Endodermal cell (in vitro differentiated cells): Measurements from ENCODE around the gene CHD2. TPM values are rescaled to one million over a fixed set of nuclear protein-coding genes. Genes with fewer than 3 reads are reported as not detected.
A peak's percentile ranks its signal among the peaks of the same experiment; 100 is the strongest.

Experiments
- DNase-seq: peaks from one replicate; pipeline ENCODE4 v3.0.0-alpha.2; 2017
- H3K27ac ChIP-seq: 2 replicates; pipeline ENCODE4 v1.5.1; 2013; ENCODE audit warnings: mild to moderate bottlenecking, low read depth, low read length, moderate library complexity
- H3K27me3 ChIP-seq: 2 replicates; pipeline ENCODE4 v1.6.1; 2013; ENCODE audit warnings: mild to moderate bottlenecking, low read length, moderate library complexity; ENCODE audit not compliant: insufficient read depth, control insufficient read depth, poor library complexity, severe bottlenecking
- H3K36me3 ChIP-seq: 2 replicates; pipeline ENCODE4 v1.7.0; 2013; ENCODE audit warnings: mild to moderate bottlenecking, low read length, moderate library complexity; ENCODE audit not compliant: control insufficient read depth, insufficient read depth
- H3K4me1 ChIP-seq: one replicate; pipeline ENCODE4 v1.7.0; 2013; ENCODE audit warnings: low read length; ENCODE audit not compliant: control insufficient read depth, insufficient read depth
- H3K4me3 ChIP-seq: 2 replicates; pipeline ENCODE4 v1.5.1; 2013; ENCODE audit warnings: mild to moderate bottlenecking, low read length, moderate library complexity
- H3K9ac ChIP-seq: 2 replicates; pipeline ENCODE4 v1.6.1; 2013; ENCODE audit warnings: mild to moderate bottlenecking, low read length, moderate library complexity; ENCODE audit not compliant: poor library complexity, severe bottlenecking; ENCODE audit errors: extremely low read depth
- H3K9me3 ChIP-seq: 2 replicates; pipeline ENCODE4 v1.6.1; 2013; ENCODE audit warnings: mild to moderate bottlenecking, low read length, moderate library complexity; ENCODE audit not compliant: control insufficient read depth
- H3K27ac Mint-ChIP-seq: 2 replicates; pipeline ENCODE4 v1.8.0; 2020; ENCODE audit warnings: mixed read lengths
- H3K27me3 Mint-ChIP-seq: 2 replicates; pipeline ENCODE4 v1.8.0; 2021; ENCODE audit warnings: mild to moderate bottlenecking, mixed read lengths; ENCODE audit not compliant: insufficient read depth
- H3K36me3 Mint-ChIP-seq: 2 replicates; pipeline ENCODE4 v1.8.0; 2020; ENCODE audit warnings: low read depth, mixed read lengths
- H3K4me1 Mint-ChIP-seq: 2 replicates; pipeline ENCODE4 v1.8.0; 2020; ENCODE audit warnings: mixed read lengths
- H3K4me3 Mint-ChIP-seq: 2 replicates; pipeline ENCODE4 v1.8.0; 2020; ENCODE audit warnings: mild to moderate bottlenecking, moderate library complexity, mixed read lengths
- H3K9me3 Mint-ChIP-seq: 2 replicates; pipeline ENCODE4 v1.8.0; 2020; ENCODE audit warnings: mild to moderate bottlenecking, mixed read lengths
- CTCF ChIP-seq: fragments of 200-600 bp; sonication (generic); conservative IDR thresholded peaks from 2 replicates; pipeline ENCODE4 v1.5.0; 2021; ENCODE audit warnings: antibody characterized with exemption, mild to moderate bottlenecking
- WGBS, 2 experiments: methylation state at CpG; one replicate each; pipeline versions ENCODE4 v1.1.5 to v1.1.7; 2013; ENCODE audit warnings: missing lambda C conversion rate in 2 of 2, mixed read lengths in 1 of 2; ENCODE audit not compliant: insufficient coverage in 1 of 2, insufficient read length in 1 of 2; 5-methylcytosine and 5-hydroxymethylcytosine counted together
- total RNA-seq, 2 donors: library from RNA; stranded (reverse); fragmentation: NEBNext Ultra II Directional in 1 of 2; extraction: Animal tissue kit (Norgen Biotek cat#: 25700) in 1 of 2; gene quantifications; 2 replicates in 1 of 2; 3 replicates in 1 of 2; pipeline ENCODE4 v1.2.1, GENCODE V29; 2021

CHD2 gene
- total RNA-seq, 2 donors from 2014 or later = 116 to 127 TPM

DNA sequence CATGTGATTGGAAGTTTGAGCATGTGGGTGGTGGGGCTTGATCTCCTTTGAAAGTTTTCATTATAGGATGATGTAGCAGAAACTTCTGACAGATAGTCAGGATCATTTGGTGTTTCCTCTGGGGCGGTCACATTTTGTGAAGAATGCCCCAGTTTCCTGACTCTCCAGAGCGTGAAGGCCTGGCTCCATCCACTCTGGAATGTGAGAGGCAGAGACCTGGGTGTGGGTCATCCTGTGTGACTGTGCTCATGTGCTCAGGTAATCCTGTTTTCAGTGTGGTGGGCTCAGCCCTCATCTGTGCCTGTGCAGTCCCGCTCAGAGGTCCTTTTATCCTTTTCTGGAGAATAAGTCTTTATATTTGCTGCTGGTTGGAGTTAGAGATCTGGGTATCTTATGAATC is 107.9 kb downstream of the CHD2 start:
- no peak overlapping the region for H3K9ac ChIP-seq
- H3K27ac Mint-ChIP-seq = peak overlapping the region; percentile 0
- no peak overlapping the region for H3K4me3 Mint-ChIP-seq
- no peaks in the 10 kb centered on the region for H3K9me3 Mint-ChIP-seq
- WGBS, 2 experiments = 94% methylated on average over 3 of the region's 3 CpGs; no CpG with 5 or more reads in 1 of the 2 experiments
- no peak overlapping the region for H3K4me3 ChIP-seq
- no peaks in the 10 kb centered on the region for H3K27me3 ChIP-seq
- DNase-seq = no peak
- no peaks in the 10 kb centered on the region for H3K9me3 ChIP-seq
- peaks cover 84% of the 10 kb centered on the region for H3K36me3 Mint-ChIP-seq
- H3K27ac ChIP-seq = no peak overlapping the region
- no peaks in the 10 kb centered on the region for H3K27me3 Mint-ChIP-seq
- peaks cover 99% of the 10 kb centered on the region for H3K36me3 ChIP-seq
- no peaks in the 10 kb centered on the region for H3K4me1 ChIP-seq
- H3K4me1 Mint-ChIP-seq = peaks cover 3% of the 10 kb centered on the region
- no peak for TF ChIP-seq CTCF

GRCh38 chr15:93012786-93013185 is 112.7 kb downstream of the CHD2 start:
- no peak for TF ChIP-seq CTCF
- H3K36me3 Mint-ChIP-seq = peaks cover 84% of the 10 kb centered on the region

GRCh38 chr15:93017526-93017925 is 117.4 kb downstream of the CHD2 start:
- no peak overlapping the region for H3K27ac Mint-ChIP-seq
- no peaks in the 10 kb centered on the region for H3K9me3 ChIP-seq
- H3K9me3 Mint-ChIP-seq = no peaks in the 10 kb centered on the region
- H3K4me1 Mint-ChIP-seq = no peaks in the 10 kb centered on the region
- no peak overlapping the region for H3K4me3 Mint-ChIP-seq
- no peaks in the 10 kb centered on the region for H3K27me3 Mint-ChIP-seq
- H3K27ac ChIP-seq = no peak overlapping the region
- H3K9ac ChIP-seq = no peak overlapping the region
- 96 to 98% methylated on average over 5 of the region's 6 CpGs for WGBS, 2 experiments
- no peak for DNase-seq
- H3K27me3 ChIP-seq = no peaks in the 10 kb centered on the region
- TF ChIP-seq CTCF = no peak
- H3K4me3 ChIP-seq = no peak overlapping the region
- H3K36me3 Mint-ChIP-seq = peaks cover 88% of the 10 kb centered on the region
- no peaks in the 10 kb centered on the region for H3K4me1 ChIP-seq
- H3K36me3 ChIP-seq = peaks cover 98% of the 10 kb centered on the region

More at GRCh38 chr15:93012786-93013185, 112.7 kb downstream of the CHD2 start:
- no peak overlapping the region for H3K4me3 Mint-ChIP-seq
- no peaks in the 10 kb centered on the region for H3K9me3 ChIP-seq
- H3K9me3 Mint-ChIP-seq = no peaks in the 10 kb centered on the region
- H3K36me3 ChIP-seq = peaks cover 97% of the 10 kb centered on the region
- no peaks in the 10 kb centered on the region for H3K27me3 Mint-ChIP-seq
- peaks cover 3% of the 10 kb centered on the region for H3K4me1 Mint-ChIP-seq
- no peak overlapping the region for H3K27ac ChIP-seq
- no peaks in the 10 kb centered on the region for H3K4me1 ChIP-seq
- no peaks in the 10 kb centered on the region for H3K27me3 ChIP-seq
- WGBS, 2 experiments = 77% methylated on average over 1 of the region's 1 CpG; no CpG with 5 or more reads in 1 of the 2 experiments
- no peak overlapping the region for H3K27ac Mint-ChIP-seq
- DNase-seq = no peak
- no peak overlapping the region for H3K4me3 ChIP-seq
- no peak overlapping the region for H3K9ac ChIP-seq
